ENCODE measurements around the gene NOTUM. TPM values are rescaled to one million over a fixed set of nuclear protein-coding genes. Genes with fewer than 3 reads are reported as not detected.

NOTUM gene
- total and polyA plus RNA-seq, 2 experiments from 2014 or later: 0.29 to 1.6 TPM

- Histone ChIP-seq H3K79me2 (replicated peaks; ENCODE audit: insufficient read depth) (no peaks in the 10 kb centered on the region), H3K4me3 (no peak overlapping the region), H3K9me2 (ENCODE audit: insufficient read depth) (no peaks in the 10 kb centered on the region), H3K27ac (ENCODE audit: low read depth) (no peak overlapping the region), H3F3A (replicated peaks; ENCODE audit: low read depth) (no peaks in the 10 kb centered on the region), H3K36me3 (ENCODE audit: insufficient read depth) (no peaks in the 10 kb centered on the region), H3K4me2 (no peak overlapping the region), H4K20me1 (replicated peaks; ENCODE audit: insufficient read depth) (no peaks in the 10 kb centered on the region; the same call in 1 of the 2 replicates), H2AFZ (no peak overlapping the region), H3K4me1 (ENCODE audit: insufficient read depth) (no peaks in the 10 kb centered on the region), H3K27me3 (ENCODE audit: insufficient read depth) (peaks cover 4% of the 10 kb centered on the region; the same call in 1 of the 2 replicates)
- peaks cover 14% of the 10 kb centered on the region for H3K27me3 Mint-ChIP-seq (ENCODE audit: insufficient read depth, low read depth, poor library complexity)
- H3K36me3 Mint-ChIP-seq (ENCODE audit: low read depth): no peaks in the 10 kb centered on the region
- no peak for DNase-seq (ENCODE audit: low spot score)
- no peak overlapping the region for H3K27ac Mint-ChIP-seq
- no peaks in the 10 kb centered on the region; the same call in 2 of the 3 replicates for H3K9me3 Mint-ChIP-seq
- H3K4me1 Mint-ChIP-seq: peaks cover 2% of the 10 kb centered on the region; the same call in 2 of the 3 replicates
- no peak overlapping the region for H3K4me3 Mint-ChIP-seq
- no peak for ATAC-seq
- TF ChIP-seq EZH2phosphoT487 (IDR thresholded peaks at IDR 0.05; ENCODE audit: unreplicated experiment) (no peak), ZNF331 (CRISPR knock-in tag; IDR thresholded peaks at IDR 0.05; ENCODE audit: low read depth) (no peak), ETS1 (IDR thresholded peaks at IDR 0.05) (no peak), NANOG (IDR thresholded peaks at IDR 0.05; ENCODE audit: borderline replicate concordance) (no peak), ZNF462 (CRISPR knock-in tag; IDR thresholded peaks at IDR 0.05) (no peak), CREB1 (CRISPR knock-in tag; IDR thresholded peaks at IDR 0.05; ENCODE audit: low read depth) (no peak), EZH2 (IDR thresholded peaks at IDR 0.05; ENCODE audit: low read depth, unreplicated experiment) (no peak)
Measured at GRCh38 chr17:81951785-81952684, 9.0 kb downstream of the NOTUM start.

All from GM23338 (cell line).